HL-60 (cell line): Measurements from ENCODE around the gene SCN5A.

ENCODE experiments used
- CTCF ChIP-seq: IDR thresholded peaks from one replicate; pipeline ENCODE4 v1.5.1; 2011; ENCODE audit warnings: low read length, control low read depth, inconsistent platforms; ENCODE audit not compliant: insufficient read depth
- POLR2AphosphoS5 ChIP-seq: IDR thresholded peaks from 2 replicates; pipeline ENCODE4 v1.6.1; 2012; ENCODE audit warnings: low read depth
- REST ChIP-seq: IDR thresholded peaks from 2 replicates; pipeline ENCODE4 v1.6.1; 2012; ENCODE audit warnings: low read depth; ENCODE audit not compliant: insufficient replicate concordance

DNA sequence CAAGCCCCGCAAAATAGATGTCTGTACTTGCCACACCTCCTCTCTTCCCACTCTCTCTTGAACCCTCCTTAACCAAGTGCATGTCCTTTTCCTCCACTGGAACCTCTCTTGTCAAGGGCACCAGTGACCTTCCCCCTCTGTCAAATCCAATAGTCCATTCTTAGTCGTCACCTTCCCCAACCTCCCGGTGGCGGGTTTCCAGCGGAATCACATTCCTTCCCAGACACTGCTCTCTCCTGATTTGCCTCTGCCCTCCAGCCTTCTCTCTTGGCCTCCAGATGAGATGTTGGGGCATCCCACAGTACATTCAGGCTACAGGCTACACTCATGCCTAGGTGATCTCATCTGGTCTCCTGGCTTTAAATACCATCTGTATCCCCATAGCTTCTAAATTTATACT lies 31.1 kb downstream of the SCN5A start:
- TF ChIP-seq POLR2AphosphoS5 (no peak), CTCF (no peak), REST (no peak)
